ENCODE data around the gene SLC49A3.
A peak's percentile ranks its signal among the peaks of the same experiment; 100 is the strongest.

SLC49A3 gene

DNA sequence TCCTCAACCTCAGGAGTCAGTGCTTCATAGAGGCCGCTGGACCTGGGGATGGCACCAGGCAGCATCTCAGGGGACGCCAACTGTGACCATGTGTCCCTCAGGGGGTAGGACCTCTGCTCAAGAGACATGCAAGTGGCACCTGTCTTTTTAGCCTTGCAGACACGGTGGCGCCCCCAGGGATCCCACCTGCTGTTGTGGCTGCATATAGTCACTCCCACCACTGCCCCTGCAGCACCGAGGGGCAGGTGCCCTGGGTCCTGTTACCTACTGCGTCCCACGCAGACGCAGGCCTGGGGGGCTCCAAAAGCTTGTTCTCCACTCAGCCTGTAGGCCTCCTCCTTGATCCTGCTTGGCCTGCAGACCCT lies 12.1 kb downstream of the SLC49A3 start:
- Histone ChIP-seq H3F3A (ENCODE audit: low read depth) (no peaks in the 10 kb centered on the region), H3K4me1 (ENCODE audit: insufficient read depth, low read length, poor library complexity, severe bottlenecking) (peaks cover 24% of the 10 kb centered on the region), H3K9me2 (replicated peaks; ENCODE audit: low read depth, low read length) (no peaks in the 10 kb centered on the region), H2AFZ (ENCODE audit: low read length) (no peak overlapping the region), H3K9me3 (ENCODE audit: insufficient read depth, low read depth, low read length) (no peaks in the 10 kb centered on the region), H3K27me3 (ENCODE audit: insufficient read depth, low read length, poor library complexity, severe bottlenecking) (no peaks in the 10 kb centered on the region), H3K79me2 (ENCODE audit: insufficient read depth, low read length) (peaks cover 24% of the 10 kb centered on the region), H3K36me3 (ENCODE audit: insufficient read depth, low read length) (peaks cover 4% of the 10 kb centered on the region; the same call in 1 of the 2 replicates), H3K4me2 (ENCODE audit: low read depth, low read length, poor library complexity, severe bottlenecking) (no peak overlapping the region), H3K4me3 (ENCODE audit: low read length, poor library complexity, severe bottlenecking) (no peak overlapping the region), H4K20me1 (ENCODE audit: insufficient read depth, low read length, poor library complexity, severe bottlenecking) (peaks cover 3% of the 10 kb centered on the region), H3K9ac (ENCODE audit: low read depth, low read length, poor library complexity, severe bottlenecking) (no peak overlapping the region)
- TF ChIP-seq, protein P1, sequence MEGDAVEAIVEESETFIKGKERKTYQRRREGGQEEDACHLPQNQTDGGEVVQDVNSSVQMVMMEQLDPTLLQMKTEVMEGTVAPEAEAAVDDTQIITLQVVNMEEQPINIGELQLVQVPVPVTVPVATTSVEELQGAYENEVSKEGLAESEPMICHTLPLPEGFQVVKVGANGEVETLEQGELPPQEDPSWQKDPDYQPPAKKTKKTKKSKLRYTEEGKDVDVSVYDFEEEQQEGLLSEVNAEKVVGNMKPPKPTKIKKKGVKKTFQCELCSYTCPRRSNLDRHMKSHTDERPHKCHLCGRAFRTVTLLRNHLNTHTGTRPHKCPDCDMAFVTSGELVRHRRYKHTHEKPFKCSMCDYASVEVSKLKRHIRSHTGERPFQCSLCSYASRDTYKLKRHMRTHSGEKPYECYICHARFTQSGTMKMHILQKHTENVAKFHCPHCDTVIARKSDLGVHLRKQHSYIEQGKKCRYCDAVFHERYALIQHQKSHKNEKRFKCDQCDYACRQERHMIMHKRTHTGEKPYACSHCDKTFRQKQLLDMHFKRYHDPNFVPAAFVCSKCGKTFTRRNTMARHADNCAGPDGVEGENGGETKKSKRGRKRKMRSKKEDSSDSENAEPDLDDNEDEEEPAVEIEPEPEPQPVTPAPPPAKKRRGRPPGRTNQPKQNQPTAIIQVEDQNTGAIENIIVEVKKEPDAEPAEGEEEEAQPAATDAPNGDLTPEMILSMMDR (conservative IDR thresholded peaks at IDR 0.05; ENCODE audit: low read length), result no peak
- no peak for TF ChIP-seq EZH2phosphoT487 (IDR thresholded peaks at IDR 0.05; ENCODE audit: borderline replicate concordance)

DNA sequence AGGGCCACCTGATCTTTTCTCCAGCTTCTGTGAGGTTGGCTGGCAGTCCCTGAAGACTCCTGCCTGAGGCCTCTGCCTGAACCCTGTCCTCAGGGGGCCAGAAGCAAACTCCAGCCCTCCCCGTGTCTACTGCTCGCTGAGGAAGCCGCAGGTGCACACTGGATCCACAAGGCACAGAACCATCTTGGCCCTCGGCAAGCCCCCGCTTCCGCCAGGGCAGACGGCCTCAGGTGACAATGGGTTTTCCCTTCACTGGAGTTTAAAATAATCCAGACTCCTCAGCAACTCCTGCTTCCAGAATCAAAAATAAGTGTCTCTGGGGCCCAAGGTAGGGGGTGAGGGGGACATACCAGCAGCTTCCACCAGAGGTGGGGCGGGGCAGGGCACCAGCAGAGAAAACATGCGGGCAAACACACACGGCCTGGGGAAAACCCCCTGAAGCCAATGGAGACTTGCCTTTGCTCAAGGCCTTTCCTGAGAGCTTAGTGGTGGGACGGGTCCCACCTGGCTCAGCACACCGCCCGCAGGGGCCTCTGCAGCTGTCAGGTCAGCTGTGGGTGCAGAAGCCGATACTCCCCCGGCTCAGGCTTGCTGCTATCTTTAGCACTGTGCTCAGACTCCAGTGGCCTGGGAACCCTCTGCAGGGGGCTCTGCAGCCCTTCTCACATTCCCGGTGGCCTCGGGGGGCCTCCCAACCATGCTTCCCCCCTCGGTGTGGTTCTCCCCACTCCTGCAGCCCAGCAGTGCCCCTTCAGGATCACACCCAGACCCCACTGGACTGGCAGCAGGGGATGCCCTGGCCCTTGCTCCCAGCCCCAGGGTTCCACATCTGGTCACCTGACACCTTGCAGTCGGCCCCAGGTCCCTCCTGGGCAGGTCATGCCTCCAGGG lies 12.7 kb downstream of the SLC49A3 start:
- no peaks in the 10 kb centered on the region for H3F3A ChIP-seq (ENCODE audit: low read depth)
- H3K79me2 ChIP-seq (ENCODE audit: insufficient read depth, low read length), result peaks cover 24% of the 10 kb centered on the region
- no peaks in the 10 kb centered on the region for H3K9me2 ChIP-seq (replicated peaks; ENCODE audit: low read depth, low read length)
- H3K27me3 ChIP-seq (ENCODE audit: insufficient read depth, low read length, poor library complexity, severe bottlenecking), result no peaks in the 10 kb centered on the region
- TF ChIP-seq, protein P1 (conservative IDR thresholded peaks at IDR 0.05; ENCODE audit: low read length), result no peak
- no peak for TF ChIP-seq EZH2phosphoT487 (IDR thresholded peaks at IDR 0.05; ENCODE audit: borderline replicate concordance)
- H4K20me1 ChIP-seq (ENCODE audit: insufficient read depth, low read length, poor library complexity, severe bottlenecking), result peaks cover 3% of the 10 kb centered on the region
- H2AFZ ChIP-seq (ENCODE audit: low read length), result no peak overlapping the region
- peaks cover 24% of the 10 kb centered on the region for H3K4me1 ChIP-seq (ENCODE audit: insufficient read depth, low read length, poor library complexity, severe bottlenecking)
- peak overlapping the region; percentile 95 for H3K9ac ChIP-seq (ENCODE audit: low read depth, low read length, poor library complexity, severe bottlenecking)
- peak overlapping the region; percentile 98 for H3K4me2 ChIP-seq (ENCODE audit: low read depth, low read length, poor library complexity, severe bottlenecking)
- peaks cover 8% of the 10 kb centered on the region; the same call in 1 of the 2 replicates for H3K36me3 ChIP-seq (ENCODE audit: insufficient read depth, low read length)
- no peaks in the 10 kb centered on the region for H3K9me3 ChIP-seq (ENCODE audit: insufficient read depth, low read depth, low read length)
- peak overlapping the region; percentile 85 for H3K4me3 ChIP-seq (ENCODE audit: low read length, poor library complexity, severe bottlenecking)

DNA sequence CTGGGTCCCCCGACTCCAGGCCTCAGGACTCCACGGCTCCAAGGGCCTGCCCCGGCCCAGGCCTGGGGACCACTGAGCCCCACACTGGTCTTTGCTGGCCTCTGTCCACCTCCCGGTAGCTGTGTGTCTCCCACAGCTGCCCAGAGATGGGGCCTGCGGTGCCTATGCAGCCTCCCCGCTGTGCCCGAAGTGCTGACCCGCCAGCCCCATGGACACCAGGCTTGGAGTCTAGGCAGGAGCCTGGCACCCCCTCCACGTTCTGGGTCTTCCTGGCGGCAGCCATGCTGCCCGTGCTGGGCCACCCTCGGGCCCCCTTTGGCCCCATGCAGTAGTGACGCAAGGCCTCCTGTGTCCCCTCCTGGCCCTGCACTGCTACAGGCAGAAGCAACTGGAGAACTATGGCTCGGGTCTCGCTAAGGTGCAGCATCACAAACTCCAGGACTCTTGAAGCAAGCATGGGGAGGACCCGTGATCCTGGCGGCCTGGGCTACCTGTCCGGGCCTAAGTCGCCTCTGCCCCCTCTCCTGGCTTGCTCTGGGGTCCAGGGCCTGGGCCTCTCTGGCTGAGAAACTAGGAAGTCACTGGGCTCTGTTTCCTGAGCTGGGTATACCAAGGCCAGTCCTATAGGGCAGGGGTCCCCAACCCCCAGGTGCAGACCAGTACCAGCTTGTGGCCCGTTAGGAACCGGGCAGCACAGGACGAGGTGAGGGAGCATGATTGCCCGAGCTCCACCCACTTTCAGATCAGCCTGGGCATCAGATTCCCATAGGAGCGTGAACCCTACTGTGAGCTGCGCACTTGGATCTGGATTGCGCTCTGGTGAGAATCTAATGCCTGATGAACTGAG lies 13.7 kb downstream of the SLC49A3 start:
- H3K79me2 ChIP-seq (ENCODE audit: insufficient read depth, low read length), result peaks cover 24% of the 10 kb centered on the region
- peak overlapping the region; percentile 85 for H3K4me3 ChIP-seq (ENCODE audit: low read length, poor library complexity, severe bottlenecking)
- peak overlapping the region; percentile 85; the same call in 1 of the 2 replicates for H2AFZ ChIP-seq (ENCODE audit: low read length)
- no peak for TF ChIP-seq EZH2phosphoT487 (IDR thresholded peaks at IDR 0.05; ENCODE audit: borderline replicate concordance)
- TF ChIP-seq, protein P1 (conservative IDR thresholded peaks at IDR 0.05; ENCODE audit: low read length), result no peak
- H3K27me3 ChIP-seq (ENCODE audit: insufficient read depth, low read length, poor library complexity, severe bottlenecking), result no peaks in the 10 kb centered on the region
- peaks cover 3% of the 10 kb centered on the region for H4K20me1 ChIP-seq (ENCODE audit: insufficient read depth, low read length, poor library complexity, severe bottlenecking)
- peaks cover 8% of the 10 kb centered on the region; the same call in 1 of the 2 replicates for H3K36me3 ChIP-seq (ENCODE audit: insufficient read depth, low read length)
- H3K9me3 ChIP-seq (ENCODE audit: insufficient read depth, low read depth, low read length), result no peaks in the 10 kb centered on the region
- no peaks in the 10 kb centered on the region for H3K9me2 ChIP-seq (replicated peaks; ENCODE audit: low read depth, low read length)
- H3F3A ChIP-seq (ENCODE audit: low read depth), result no peaks in the 10 kb centered on the region
- H3K9ac ChIP-seq (ENCODE audit: low read depth, low read length, poor library complexity, severe bottlenecking), result peak overlapping the region; percentile 95
- peak overlapping the region; percentile 98 for H3K4me2 ChIP-seq (ENCODE audit: low read depth, low read length, poor library complexity, severe bottlenecking)
- H3K4me1 ChIP-seq (ENCODE audit: insufficient read depth, low read length, poor library complexity, severe bottlenecking), result peaks cover 24% of the 10 kb centered on the region
